OCI-LY7 (cell line): ENCODE results near the gene VCL. TPM values are rescaled to one million over a fixed set of nuclear protein-coding genes. Genes with fewer than 3 reads are reported as not detected.
A peak's percentile ranks its signal among the peaks of the same experiment; 100 is the strongest.

ENCODE experiments used
- BruUV-seq: library from RNA; stranded (reverse); fragments of 400-500 nt; replicated peaks from 2 replicates; lab custom pipeline; 2021; lab: Mats Ljungman, UMichigan
- CTCF ChIA-PET: fragments of 300-600 bp; sonication (Branson Sonifier 250); formaldehyde crosslinking; loops from one replicate; lab custom pipeline; 2022; ENCODE audit warnings: antibody characterized with exemption; ENCODE audit not compliant: unreplicated experiment; lab: Charles Lee
- POLR2A ChIA-PET: fragments of 300-600 bp; sonication (Branson Sonifier 250); formaldehyde crosslinking; loops from one replicate; lab custom pipeline; 2022; ENCODE audit warnings: antibody characterized with exemption; lab: Charles Lee
- DNase-seq: peaks from one replicate; pipeline ENCODE4 v3.0.0-alpha.2; 2015; ENCODE audit warnings: low spot score
- H2AFZ ChIP-seq: fragments of 200-600 bp; sonication (generic), shearing (Covaris generic); 2 replicates; pipeline ENCODE4 v1.6.1; 2014; ENCODE audit warnings: mild to moderate bottlenecking, antibody characterized with exemption, low read length, moderate library complexity
- H3K27ac ChIP-seq: fragments of 200-600 bp; sonication (generic); 2 replicates; pipeline ENCODE4 v1.5.1; 2014; ENCODE audit warnings: mixed run types, low read depth, mild to moderate bottlenecking, moderate library complexity, low read length, inconsistent platforms; ENCODE audit not compliant: poor library complexity, severe bottlenecking
- H3K36me3 ChIP-seq: fragments of 200-600 bp; sonication (generic); 2 replicates; pipeline ENCODE4 v1.6.1; 2014; ENCODE audit warnings: mild to moderate bottlenecking, antibody characterized with exemption, low read length, moderate library complexity, mixed read lengths; ENCODE audit not compliant: insufficient read depth
- H3K4me1 ChIP-seq: fragments of 200-600 bp; sonication (generic); 2 replicates; pipeline ENCODE4 v1.5.1; 2014; ENCODE audit warnings: mild to moderate bottlenecking, low read length; ENCODE audit not compliant: insufficient read depth, poor library complexity, severe bottlenecking
- H3K4me2 ChIP-seq: fragments of 200-600 bp; sonication (generic); 2 replicates; pipeline ENCODE4 v1.6.1; 2014; ENCODE audit warnings: mild to moderate bottlenecking, low read length
- H3K4me3 ChIP-seq: fragments of 200-600 bp; sonication (generic); 2 replicates; pipeline ENCODE4 v1.5.1; 2014; ENCODE audit warnings: mild to moderate bottlenecking, low read depth, low read length; ENCODE audit not compliant: poor library complexity, severe bottlenecking
- H3K79me2 ChIP-seq: fragments of 200-600 bp; sonication (generic); 2 replicates; pipeline ENCODE4 v1.6.1; 2016; ENCODE audit warnings: low read depth, mild to moderate bottlenecking, low read length, moderate library complexity, mixed read lengths; ENCODE audit not compliant: insufficient read depth
- H3K9me2 ChIP-seq: fragments of 200-600 bp; sonication (generic); 2 replicates; pipeline ENCODE4 v1.6.1; 2016; ENCODE audit warnings: mild to moderate bottlenecking, low read length, mixed read lengths; ENCODE audit not compliant: insufficient read depth
- H3K9me3 ChIP-seq: fragments of 200-600 bp; sonication (generic); 2 replicates; pipeline ENCODE4 v1.6.1; 2014; ENCODE audit warnings: mild to moderate bottlenecking, mixed run types, low read length, mixed read lengths
- H4K20me1 ChIP-seq: fragments of 200-600 bp; sonication (generic); 2 replicates; pipeline ENCODE4 v1.6.1; 2014; ENCODE audit warnings: mild to moderate bottlenecking, antibody characterized with exemption, low read length, moderate library complexity, mixed read lengths; ENCODE audit not compliant: insufficient read depth
- CTCF ChIP-seq: fragments of 200-600 bp; sonication (generic); conservative IDR thresholded peaks from 2 replicates; pipeline ENCODE4 v1.5.1; 2014; ENCODE audit warnings: mild to moderate bottlenecking, antibody characterized with exemption, low read length, moderate library complexity, mixed read lengths
- EZH2phosphoT487 ChIP-seq: fragments of 200-600 bp; sonication (generic); IDR thresholded peaks from 2 replicates; pipeline ENCODE4 v1.6.1; 2018; ENCODE audit warnings: low read depth, borderline replicate concordance, mild to moderate bottlenecking, mixed run types, antibody characterized with exemption, low read length, moderate library complexity, mixed read lengths
- intact Hi-C: fragments of 100-400 bp; cut with micrococcal nuclease; formaldehyde crosslinking; loops from one replicate; pipeline ENCODE4 v1.10.0; 2022; ENCODE audit not compliant: unreplicated experiment
- total RNA-seq, 2 experiments: library from RNA; depleted of rRNA in 1 of 2; stranded (reverse); fragments of >200 nt in 1 of 2; shearing (Covaris generic) in 1 of 2; gene quantifications; 2 replicates each; pipeline ENCODE4 v1.2.3, GENCODE V29; 2014 to 2022

VCL gene
- total RNA-seq, 2 experiments from 2014 or later, result 19.1 to 55.5 TPM

GRCh38 chr10:73992899-73993788, 4.8 kb upstream of the VCL start:
- POLR2A ChIA-PET, result interaction anchor here (0.5 to 0.6 kb wide), 2 partner anchors 116 to 125 kb away, joined by 3 to 4 read pairs; no protein-coding TSS in a partner anchor
- H3K36me3 ChIP-seq, result no peaks in the 10 kb centered on the region
- H3K27ac ChIP-seq, result no peak overlapping the region
- H2AFZ ChIP-seq, result peak overlapping the region; percentile 49; the same call in 1 of the 2 replicates
- H3K4me3 ChIP-seq, result no peak overlapping the region
- H3K4me1 ChIP-seq, result peaks cover 23% of the 10 kb centered on the region
- CTCF ChIA-PET, result no interaction called here
- H3K4me2 ChIP-seq, result no peak overlapping the region
- no peaks in the 10 kb centered on the region for H4K20me1 ChIP-seq
- no peaks in the 10 kb centered on the region for H3K9me2 ChIP-seq
- BruUV-seq, result no TSS peak
- TF ChIP-seq EZH2phosphoT487 (no peak), CTCF (no peak)
- DNase-seq, result no peak
- no peaks in the 10 kb centered on the region for H3K79me2 ChIP-seq
- no peaks in the 10 kb centered on the region for H3K9me3 ChIP-seq
- intact Hi-C loops, result no loop called here

GRCh38 chr10:73995035-73995358, 2.9 kb upstream of the VCL start:
- ChIA-PET POLR2A (interaction anchor here (0.6 to 1.5 kb wide), 8 partner anchors 9 to 681 kb away, joined by 3 to 5 read pairs (median 3); no protein-coding TSS in a partner anchor), CTCF (interaction anchor here (0.9 to 1.1 kb wide), 2 partner anchors 11 to 86 kb away, joined by 4 read pairs; no protein-coding TSS in a partner anchor)
- no peak for DNase-seq
- no peak overlapping the region for H2AFZ ChIP-seq
- H3K79me2 ChIP-seq, result peaks cover 14% of the 10 kb centered on the region; the same call in 1 of the 2 replicates
- H3K9me3 ChIP-seq, result no peaks in the 10 kb centered on the region
- H4K20me1 ChIP-seq, result no peaks in the 10 kb centered on the region; the same call in 1 of the 2 replicates
- peaks cover 36% of the 10 kb centered on the region for H3K4me1 ChIP-seq
- H3K4me2 ChIP-seq, result no peak overlapping the region
- H3K36me3 ChIP-seq, result no peaks in the 10 kb centered on the region
- H3K27ac ChIP-seq, result no peak overlapping the region
- TF ChIP-seq EZH2phosphoT487 (no peak), CTCF (no peak)
- H3K9me2 ChIP-seq, result no peaks in the 10 kb centered on the region
- H3K4me3 ChIP-seq, result no peak overlapping the region
- BruUV-seq, result no TSS peak
- intact Hi-C loops, result no loop called here

- Histone ChIP-seq H3K36me3 (no peaks in the 10 kb centered on the region), H3K9me3 (no peaks in the 10 kb centered on the region), H3K4me3 (peak overlapping the region; percentile 93), H4K20me1 (no peaks in the 10 kb centered on the region; the same call in 1 of the 2 replicates), H3K79me2 (peaks cover 14% of the 10 kb centered on the region; the same call in 1 of the 2 replicates), H3K27ac (peak overlapping the region; percentile 56), H3K4me2 (peak overlapping the region; percentile 97), H2AFZ (peak overlapping the region; percentile 97), H3K4me1 (peaks cover 34% of the 10 kb centered on the region), H3K9me2 (no peaks in the 10 kb centered on the region)
- ChIA-PET POLR2A (interaction anchor here (0.6 to 4.4 kb wide), 3 partner anchors 13 to 105 kb away, joined by 3 to 48 read pairs (median 4); no protein-coding TSS in a partner anchor), CTCF (interaction anchor here (0.5 to 1.0 kb wide), 2 partner anchors 15 to 148 kb away, joined by 3 read pairs; no protein-coding TSS in a partner anchor)
- intact Hi-C loops, result no loop called here
- TF ChIP-seq EZH2phosphoT487 (no peak), CTCF (no peak)
- peak; percentile 78 for DNase-seq
- no TSS peak for BruUV-seq
Measured at GRCh38 chr10:73997461-73997786, 492 bp upstream of the VCL start.
